Measurements from ENCODE around the gene COPZ1.
"Not testable (repeated sequence)": the region's sequence is repeated elsewhere in the genome, so short reads cannot be mapped to it uniquely, and the experiment has no call there.

The COPZ1 gene

DNA sequence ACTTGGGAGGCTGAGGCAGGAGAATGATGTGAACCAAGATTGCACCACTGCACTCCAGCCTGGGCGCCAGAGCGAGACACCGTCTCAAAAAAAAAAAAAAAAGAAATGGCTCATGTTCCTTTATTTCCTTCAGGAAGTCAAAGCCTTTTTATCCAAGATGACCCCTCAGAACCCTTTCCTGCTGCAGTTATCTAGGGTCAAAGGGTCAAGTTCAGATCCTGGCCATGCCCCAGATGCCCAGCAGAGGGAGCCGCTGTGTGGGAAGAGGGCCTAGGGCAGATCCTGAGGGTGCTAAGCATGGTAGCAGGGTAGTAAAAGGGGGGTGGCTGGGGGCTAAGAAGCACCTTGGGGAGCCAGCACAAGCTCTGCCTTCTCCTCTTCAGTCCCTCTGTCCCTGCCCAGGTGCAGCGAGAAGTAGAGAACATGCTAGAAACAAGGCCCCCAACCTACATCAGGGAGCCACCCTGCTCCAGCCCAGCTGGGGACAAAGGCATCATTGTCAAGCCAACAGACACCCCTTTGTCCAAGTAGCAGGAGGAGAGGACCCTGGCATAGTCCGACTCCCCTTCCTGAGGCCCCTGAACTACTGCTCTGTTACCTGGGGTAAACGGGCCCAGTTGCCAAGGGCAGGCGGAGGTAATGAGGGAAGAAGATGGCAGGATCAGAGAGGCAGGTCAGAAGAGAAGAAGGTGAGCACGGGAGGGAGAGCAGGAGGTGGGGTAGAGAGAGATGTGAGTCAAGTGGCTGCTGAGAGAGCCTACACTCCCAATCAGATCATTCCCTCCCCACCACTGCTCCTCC is 30.6 kb upstream of the COPZ1 start:
- no peak for DNase-seq (ENCODE audit: low read depth in 2 of 2)

DNA sequence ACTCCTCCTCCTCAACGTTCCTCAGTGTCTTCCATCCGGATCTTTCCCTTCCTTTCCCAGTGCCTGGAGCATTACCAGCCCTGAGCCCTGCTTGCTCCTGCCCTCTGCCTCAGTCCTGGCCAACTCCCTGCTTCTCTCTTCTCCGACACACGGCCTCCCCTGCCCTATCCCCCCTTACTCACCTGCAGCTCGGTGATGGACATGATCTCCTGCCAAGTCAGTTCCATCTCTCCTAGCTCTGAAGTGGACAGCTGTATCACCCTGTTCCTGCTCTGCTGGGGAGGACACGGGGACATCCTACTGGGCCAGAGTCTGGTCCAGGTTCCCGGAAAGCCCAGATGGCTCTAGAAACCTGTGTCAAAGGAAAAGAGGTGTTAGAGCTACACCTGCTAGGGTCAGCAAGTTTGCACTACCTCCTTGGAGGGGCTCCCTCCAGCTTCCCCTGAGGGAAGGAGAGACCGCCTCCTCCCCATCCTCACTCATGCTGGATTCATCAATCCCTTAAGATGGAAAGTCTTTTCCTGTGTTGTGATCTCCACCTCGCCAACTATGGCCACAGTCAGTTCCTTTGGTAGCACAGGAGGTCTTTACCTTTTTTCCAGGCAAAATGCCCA is 29.9 kb upstream of the COPZ1 start:
- DNase-seq (ENCODE audit: low read depth in 2 of 2) = no peak

DNA sequence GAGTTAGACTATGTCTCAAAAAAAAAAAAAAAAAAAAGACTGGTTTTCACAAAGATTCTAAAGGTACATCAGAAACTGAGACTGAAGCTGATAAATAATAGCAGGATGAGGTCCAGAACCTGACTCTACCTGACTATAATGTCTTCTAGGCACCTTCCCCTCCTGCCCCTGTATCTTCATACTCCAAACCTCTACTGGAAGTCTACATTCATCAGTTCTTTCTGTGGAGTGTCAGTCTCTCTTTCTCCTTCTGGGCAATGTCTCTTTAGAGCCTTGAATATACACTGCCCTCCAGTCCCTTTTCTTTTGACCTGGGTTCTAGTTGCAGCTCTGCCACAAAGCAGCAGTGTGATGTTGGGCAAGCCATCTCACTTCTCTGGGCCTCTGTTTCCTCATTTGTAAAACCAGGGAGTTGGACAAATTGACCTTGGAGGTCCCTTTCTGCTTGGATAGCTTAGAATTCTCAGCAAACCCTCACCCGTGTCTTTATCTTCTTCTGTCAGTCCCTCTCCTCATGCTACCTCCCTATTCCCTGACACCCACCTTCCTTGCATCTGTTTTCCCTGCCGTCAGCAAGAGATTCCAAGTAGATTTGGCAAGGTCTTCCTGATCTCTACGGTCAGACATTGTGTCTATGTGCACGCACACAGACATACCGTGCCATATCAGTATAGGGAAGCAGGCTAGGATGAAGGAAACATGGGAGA is 28.4 kb upstream of the COPZ1 start:
- DNase-seq (ENCODE audit: low read depth in 2 of 2) = no peak

DNA sequence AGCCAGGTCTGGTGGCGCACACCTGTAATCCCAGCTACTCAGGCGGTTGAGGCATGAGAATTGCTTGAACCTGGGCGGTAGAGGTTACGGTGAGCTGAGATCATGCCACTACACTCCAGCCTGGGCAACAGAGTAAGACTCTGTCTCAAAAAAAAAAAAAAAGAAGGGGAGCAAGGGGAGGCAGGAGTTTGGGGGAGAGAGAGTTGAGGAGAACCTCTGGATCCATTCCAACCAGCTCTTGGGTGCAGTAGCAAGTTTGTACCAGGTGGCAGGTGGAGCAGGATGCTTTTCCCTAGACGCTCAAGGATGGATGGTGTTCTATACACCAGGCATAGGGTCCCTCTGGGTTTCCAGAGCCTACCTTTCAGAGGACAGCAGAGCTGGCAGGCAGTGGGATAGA is 26.0 kb upstream of the COPZ1 start:
- no peak for DNase-seq (ENCODE audit: low read depth in 2 of 2)

DNA sequence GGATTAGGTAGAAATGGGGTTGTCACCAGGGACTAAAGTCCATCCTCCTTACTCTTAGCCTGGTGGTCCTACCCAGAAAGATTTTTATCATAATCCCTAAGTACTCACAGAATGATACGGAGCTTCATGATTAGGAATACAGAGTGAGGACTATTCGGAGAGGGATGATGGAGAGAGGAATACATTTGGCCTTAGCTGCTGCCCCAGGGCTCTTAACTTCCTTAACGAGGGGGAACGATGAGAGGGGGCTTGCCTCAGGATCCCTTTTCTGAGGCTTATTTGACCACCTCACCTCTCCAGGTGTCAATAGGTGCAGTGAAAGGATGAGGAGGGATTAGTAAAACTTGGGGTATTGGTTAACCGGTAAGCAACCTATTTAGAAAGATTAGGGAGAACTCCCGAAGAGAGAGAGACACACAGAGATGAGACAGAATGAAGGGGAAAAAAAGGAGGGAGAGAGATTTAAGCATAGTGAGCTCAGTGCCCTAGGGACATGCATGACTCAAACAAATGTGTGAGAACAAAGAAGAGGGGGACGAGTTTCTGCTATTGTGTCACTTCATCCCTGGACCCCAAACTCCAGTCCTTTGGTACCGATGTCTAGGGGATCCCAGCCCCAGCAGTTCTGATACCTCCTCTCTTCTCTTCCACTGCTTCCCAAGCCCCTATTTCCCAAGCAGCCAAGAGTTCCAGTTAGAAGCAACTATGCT is 25.3 kb upstream of the COPZ1 start:
- DNase-seq (ENCODE audit: low read depth in 2 of 2) = no peak

DNA sequence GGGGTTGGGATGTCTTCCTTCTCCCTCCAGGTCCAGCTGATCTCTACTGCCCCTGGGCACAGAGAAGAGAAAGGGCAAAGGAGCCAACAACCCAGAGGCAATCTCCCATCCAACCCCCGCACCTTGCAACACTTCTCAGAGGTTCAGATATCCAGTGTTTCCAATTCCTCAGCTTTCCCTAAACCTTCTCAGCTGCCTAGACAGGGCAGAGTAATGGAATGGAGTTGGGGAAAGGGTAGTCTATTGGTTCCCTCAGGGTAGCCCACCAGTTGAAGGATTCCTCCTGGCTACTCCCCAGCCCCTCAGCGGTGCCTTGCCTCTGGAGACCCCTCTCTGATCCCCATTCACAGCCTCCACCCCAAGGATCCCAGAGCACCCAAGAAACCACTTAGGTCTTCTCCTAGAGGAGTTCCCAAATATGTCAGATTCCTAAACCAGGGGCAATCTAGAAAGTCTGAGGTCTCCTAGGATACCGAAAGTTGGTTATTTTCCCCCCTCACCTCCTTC is 24.7 kb upstream of the COPZ1 start:
- DNase-seq (ENCODE audit: low read depth in 2 of 2) = no peak

DNA sequence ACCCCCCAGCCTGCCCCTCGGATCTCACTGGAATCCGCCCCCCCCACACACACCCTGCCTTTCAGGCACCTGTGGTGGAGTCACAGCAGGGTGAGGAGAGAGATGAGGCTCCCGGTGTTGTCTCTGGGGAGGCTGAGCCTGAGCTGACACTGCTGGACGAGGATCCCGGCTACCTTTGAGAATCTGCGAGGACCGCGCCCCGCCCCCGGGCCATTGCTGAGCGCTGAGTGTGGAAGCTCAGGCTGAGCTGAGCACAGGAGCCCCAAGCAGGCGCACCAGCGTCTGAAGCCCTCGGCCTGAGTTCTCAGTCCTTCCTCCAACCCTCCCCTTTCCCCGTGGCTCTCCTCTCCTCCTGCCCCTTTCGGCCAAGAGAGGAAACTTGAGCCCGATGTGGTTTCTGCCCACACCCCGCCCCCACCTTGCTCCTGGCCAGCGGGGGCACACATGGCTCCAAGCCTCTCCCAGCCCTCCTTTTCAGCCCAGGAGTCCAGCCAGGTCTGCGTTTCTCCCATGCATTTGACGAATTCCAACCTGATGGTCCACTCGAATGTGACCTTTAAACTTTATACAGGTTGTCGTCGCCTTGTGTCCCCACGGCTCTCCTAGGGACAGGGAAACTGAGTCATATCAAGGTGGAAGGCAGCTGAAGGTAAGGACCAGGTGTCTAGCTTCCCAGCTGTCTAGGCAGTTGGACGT is 24.1 kb upstream of the COPZ1 start, which contains the start of gene NFE2:
NFE2 (minus strand) TSS at position 284 of the 696 bp plus-strand sequence. CDS start 5,767 bp downstream, outside the sequence.
- no peak for DNase-seq (ENCODE audit: low read depth in 2 of 2)

DNA sequence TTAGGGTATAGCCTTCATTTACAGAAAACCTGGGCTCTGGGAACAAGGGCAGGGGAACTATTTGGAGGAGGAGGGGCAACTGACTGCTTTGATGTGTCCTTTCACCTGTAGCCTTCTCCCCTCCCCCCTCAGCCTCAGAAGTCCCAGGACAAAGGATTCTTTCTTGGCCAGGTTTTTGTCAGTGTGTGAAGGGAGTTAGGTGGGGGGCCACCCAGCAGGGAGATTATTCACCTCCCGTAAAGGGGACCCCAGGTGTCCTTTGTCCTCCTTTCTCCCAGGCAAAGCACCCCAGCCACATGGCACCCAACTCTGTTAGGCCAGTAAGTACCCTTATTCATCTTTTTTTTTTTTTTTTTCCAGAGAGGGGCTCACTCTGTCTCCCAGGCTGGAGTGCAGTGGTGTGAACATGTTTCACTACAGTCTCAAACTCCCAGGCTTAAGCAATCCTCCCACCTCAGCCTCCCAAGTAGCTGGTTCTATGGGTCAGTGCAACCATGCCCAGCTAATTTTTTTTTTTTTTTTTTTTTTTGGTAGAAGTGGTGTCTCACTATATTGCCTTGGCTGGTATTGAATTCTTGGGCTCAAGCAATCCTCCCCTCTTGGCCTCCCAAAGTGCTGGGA is 23.4 kb upstream of the COPZ1 start:
- DNase-seq (ENCODE audit: low read depth in 2 of 2) = no peak

DNA sequence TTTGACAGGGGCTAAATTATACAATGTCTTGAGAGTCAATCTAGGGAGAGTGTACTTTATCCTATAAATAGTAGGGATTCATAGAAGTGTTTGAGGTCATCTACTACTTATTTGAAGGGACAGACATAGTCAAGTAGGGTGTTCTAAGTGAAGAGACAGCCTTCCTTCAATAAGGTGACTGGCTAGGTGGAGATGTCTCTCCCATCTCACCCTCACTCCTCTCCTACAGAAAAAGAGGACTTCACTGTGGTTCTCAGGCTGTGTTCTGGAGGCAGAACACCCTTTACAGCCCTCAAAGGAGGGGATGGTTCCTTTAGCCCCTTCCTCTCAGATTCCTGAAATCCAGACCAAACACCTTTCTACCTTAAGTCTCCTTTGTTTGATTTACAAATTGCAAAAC is 21.3 kb upstream of the COPZ1 start:
- no peak for DNase-seq (ENCODE audit: low read depth in 2 of 2)

DNA sequence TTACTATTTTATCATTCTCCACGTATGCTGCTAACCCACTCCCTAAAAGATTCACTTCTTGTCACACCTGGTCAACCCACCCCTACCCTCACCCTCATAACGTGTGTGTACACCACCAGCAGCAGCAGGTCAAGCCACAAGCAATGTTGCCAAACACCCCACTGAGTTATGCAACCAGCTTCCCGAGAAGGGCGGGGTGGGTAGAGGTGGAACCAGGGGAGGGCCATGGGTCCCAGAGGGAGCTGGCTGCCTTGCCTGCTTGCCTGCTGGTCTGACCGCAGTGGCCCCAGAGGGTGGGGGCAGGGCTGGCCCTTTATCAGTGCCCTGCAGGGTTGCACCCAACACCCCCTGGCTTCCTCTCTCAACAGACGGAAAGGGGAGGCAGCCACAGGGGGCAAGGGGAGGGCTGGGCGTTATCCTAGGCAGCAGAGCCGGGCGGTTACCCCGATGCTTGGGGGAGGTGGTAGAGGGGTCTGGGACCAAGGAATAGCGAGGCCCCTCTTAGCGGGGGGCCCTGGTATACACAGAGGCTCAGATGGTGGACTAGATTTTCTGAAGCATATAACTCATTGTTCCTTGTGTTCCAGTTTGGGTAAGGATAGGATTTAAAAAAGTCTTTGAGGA is 20.6 kb upstream of the COPZ1 start:
- DNase-seq (ENCODE audit: low read depth in 2 of 2) = no peak

DNA sequence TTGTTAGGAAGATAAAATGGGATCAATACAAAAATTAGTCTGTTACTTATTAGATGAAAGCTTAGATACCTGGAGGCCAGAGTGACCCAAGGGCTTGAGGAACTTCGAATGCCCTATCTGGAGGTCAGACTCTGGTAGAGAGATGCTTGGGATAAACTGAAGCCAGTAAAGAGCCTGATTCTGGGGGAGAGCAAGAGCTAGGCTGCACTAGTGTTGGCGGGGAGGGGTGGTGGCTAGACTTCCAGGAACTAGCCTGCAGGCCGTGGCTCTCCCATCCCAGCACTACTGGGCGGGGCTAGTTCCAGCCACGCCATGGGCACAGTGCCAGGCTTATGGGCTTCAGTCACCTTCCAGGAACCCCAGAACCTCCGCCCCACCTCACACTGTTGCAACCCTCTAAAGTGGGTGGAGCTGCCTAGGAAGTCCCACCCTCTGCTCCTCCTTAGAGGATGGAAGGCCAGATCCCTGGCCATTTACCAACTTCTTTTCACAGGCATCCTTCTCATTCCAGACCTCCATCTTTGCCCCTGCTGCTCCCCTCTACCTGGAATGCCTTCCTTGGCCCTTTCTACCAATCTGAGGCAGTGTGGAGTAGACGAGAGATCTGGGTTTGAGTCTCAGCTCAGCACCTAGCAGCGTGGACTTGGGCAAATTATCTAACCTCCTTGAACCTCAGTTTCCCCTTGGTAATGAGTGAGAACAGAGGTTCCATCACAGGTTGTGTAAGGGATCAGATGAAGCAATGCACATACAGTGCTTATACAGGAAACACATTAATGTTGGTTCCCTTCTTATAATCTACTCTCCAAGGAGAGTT is 17.8 kb upstream of the COPZ1 start:
- DNase-seq (ENCODE audit: low read depth in 2 of 2) = no peak

DNA sequence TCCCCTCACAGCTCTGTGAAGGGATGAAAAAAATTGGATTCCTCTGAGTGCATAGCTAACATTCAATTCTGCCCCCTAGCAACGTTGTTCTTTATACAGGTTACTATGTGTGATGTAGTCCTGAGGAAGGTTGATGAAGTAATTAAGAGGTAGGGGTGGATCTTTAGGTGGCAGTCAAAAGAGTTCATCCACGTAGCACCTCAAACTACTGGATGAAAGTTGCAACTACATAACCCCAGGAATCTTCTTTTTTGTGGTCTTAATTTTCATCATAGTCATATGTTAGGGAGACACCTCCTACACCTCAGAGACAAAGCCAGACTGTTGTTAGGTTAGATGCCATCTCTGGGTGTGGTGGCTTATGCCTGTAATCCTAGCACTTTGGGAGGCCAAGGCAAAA is 13.9 kb upstream of the COPZ1 start:
- no peak for DNase-seq (ENCODE audit: low read depth in 2 of 2)

DNA sequence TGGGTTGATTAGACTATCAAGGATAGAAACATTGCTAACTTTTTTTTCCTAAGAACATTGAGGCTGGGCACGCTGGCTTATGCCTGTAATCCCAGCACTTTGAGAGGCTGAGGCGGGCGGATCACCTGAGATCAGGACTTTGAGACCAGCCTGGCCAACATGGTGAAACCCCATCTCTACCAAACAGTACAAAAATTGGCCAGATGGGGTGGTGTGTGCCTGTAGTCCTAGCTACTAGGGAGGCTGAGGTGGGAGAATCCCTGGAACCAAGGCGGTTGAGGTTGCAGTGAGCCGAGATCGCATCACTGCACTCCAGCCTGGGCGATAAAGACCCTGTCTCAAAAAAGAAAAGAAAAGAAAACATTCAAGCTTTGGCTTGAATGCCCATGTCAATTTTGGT is 12.6 kb upstream of the COPZ1 start:
- not testable (repeated sequence) for DNase-seq (ENCODE audit: low read depth in 2 of 2)

DNA sequence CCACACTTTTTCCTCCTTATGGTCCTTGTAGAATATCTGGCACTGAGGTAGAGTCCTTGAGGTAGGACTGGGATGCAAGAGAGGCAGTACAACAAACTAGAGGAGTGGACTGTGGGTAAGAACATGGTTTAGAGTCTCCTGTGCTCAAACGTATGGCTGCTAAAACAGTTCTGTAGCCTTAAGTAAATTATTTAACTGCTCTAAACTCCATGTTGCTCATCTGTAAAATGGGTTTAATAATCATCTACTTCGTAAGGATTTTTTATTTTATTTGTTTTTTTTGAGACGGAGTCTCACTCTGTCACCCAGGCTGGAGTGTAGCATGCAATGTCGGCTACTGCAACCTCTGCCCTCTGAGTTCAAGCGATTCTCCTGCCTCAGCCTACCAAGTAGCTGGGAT is 3.6 kb upstream of the COPZ1 start:
- no peak for DNase-seq (ENCODE audit: low read depth in 2 of 2)

DNA sequence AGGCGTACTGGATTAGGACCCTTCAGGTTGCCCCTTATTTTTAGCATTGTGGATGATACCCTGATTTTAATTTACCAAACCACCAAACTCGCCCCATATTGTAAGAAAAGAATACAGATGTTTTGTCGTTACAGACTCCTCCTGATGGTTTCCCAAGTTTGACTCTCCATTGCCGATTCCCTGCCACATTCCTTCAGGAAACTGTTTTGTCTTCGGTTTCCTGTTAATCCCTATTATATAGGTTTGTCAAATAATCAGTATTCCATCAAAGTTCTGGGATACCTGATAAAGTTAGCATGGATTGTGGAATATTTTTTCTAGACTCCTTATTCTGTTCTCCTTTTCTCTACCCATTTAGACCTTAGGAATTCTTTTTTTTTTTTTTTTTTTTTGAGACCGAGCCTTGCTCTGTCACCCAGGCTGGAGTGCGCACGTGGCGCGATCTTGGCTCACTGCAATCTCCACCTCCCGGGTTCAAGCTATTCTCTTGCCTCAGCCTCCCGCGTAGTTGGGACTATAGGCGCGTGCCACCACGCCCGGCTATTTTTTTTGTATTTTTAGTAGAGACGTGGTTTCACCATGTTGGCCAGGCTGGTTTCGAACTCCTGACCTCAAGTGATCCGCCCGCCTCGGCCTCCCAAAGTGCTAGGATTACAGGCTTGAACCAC is 645 bp downstream of the COPZ1 start:
- not testable (repeated sequence) for DNase-seq (ENCODE audit: low read depth in 2 of 2)

DNA sequence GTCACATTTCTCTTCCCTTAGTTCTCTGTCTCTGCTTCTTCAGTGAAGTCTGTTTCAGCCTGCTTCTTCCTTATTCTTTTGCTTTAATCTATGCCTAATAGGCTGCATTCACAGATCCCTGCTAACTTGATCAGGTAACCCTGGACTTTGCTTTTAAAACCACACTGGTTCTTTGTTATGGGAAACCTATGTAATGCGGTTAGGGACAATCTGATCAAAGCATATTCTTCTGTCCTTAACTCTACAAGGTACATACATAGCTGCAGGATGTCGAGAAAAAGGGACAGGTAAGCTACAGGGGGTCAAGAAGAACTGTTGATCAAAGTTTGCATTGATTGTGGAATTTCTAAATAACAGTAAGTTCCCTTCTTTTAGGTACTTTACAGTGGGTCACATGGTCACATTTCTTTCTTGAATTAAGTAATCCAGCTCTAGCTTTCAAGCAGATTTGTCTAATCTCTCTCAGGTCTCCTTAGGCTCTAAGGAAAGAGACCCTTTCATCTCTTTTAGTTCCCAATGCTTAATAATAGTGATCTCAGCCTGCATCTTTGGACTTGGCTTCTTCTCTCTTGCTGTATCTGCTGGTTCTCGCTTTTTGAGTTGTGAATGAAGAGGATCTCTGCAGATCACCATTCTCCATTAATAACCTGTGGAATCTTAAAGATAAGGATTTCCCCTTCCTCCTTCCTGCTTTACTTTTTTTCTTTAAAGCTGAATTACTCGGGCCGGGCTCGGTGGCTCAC is 3.8 kb downstream of the COPZ1 start:
- DNase-seq (ENCODE audit: low read depth in 2 of 2) = no peak

DNA sequence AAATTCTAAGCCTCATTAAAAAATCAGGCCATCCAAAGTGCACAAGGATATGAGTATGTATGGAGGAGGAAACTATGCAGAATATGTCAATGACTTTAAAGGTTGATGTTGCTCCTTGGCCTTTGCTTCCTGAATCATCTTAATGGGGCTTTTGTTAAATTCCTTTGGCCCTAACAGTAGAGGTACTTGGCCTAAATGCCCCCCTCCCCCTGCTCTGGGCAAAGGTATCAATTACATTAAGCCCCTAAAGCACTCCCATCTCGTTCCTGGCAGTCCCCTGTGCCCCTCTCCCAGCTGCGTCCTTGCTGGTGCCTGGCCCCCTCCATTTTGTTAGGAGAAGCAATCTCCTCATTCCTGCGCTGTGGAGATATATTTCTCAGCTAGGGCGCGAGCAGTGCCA is 4.8 kb downstream of the COPZ1 start:
- no peak for DNase-seq (ENCODE audit: low read depth in 2 of 2)

DNA sequence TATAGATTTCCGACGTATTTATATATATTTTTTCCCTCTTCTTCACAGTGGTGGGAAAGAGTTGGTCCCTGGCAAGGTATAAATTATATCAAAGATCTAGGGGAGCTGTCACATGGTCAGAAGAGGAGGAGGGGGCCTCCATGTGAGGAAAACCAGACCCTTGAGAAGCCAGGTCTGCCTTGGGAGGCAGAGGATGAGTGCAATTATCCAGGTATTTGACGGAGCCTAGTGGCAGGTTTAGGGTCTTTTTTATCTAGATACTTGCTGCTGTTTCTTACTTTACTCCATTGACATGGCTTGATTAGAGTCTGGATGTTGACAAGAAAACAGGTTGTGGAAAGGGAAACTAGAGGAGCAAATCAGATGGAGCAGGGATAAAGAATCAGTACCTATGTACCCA is 5.5 kb downstream of the COPZ1 start:
- DNase-seq (ENCODE audit: low read depth in 2 of 2) = no peak

All from fibroblast of skin of left quadriceps (primary cell).